GM21367 (cell line): ENCODE data around the gene SYT3.
"Not testable (repeated sequence)": the region's sequence is repeated elsewhere in the genome, so short reads cannot be mapped to it uniquely, and the experiment has no call there.

Experiments
- ATAC-seq: cut with Tn5 transposase; IDR thresholded peaks from one replicate; pipeline ENCODE4 v1.9.1; 2021; ENCODE audit not compliant: unreplicated experiment

Gene SYT3

DNA sequence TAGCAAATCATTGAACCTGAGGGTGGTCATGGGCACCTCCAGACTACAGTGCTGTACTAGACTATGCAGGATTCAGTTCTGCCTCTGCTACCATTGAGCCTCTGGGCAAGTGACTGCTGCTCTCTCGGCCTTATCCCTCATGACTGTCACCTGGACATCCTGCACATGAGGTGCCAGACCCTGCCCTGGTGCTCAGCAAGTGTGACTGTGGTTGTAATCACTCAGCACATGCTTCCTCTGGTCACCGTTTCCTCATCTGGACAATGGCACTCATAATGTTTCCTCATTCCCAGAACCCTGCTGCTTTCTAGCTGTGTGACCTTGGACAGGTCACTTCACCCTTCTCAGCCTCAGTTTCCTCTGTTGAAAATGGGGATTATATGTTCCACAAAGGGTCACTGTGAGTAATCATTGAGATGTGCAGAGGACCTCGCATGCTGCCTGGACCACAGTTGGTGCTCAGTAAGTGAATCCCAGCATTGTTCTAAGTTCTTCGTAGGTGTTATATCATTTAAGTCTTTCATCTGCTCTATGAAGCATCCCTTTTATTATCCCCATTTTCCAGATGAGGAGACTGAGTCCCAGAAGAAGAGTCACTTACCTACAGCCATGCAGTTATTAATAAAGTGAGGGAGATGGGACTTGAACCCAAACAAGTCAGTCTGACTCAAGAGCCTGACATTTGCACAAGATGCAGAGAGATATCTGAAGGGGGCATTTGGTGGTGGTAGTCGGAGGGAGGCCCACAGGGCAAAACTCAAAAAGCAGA is 3.2 kb downstream of the SYT3 start:
- ATAC-seq = no peak

DNA sequence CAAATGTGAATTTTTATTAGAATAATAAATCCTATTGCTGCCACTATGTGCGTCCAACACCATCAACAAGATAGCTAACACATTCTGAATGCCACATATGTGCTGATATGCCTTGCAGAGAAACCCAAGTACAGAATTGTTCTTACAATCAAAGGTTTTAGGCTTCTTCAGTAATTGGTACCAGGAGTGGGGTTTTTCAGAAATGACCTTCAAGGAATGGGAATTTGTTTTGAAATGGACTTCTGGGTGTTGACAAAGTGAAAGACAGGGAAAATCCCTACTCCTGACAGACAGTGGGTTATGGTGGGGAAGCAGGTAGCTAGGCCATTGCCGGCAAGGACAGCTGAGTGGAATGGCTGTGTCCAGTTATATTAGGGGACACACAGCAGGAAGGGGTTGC is 5.7 kb downstream of the SYT3 start:
- ATAC-seq = no peak

DNA sequence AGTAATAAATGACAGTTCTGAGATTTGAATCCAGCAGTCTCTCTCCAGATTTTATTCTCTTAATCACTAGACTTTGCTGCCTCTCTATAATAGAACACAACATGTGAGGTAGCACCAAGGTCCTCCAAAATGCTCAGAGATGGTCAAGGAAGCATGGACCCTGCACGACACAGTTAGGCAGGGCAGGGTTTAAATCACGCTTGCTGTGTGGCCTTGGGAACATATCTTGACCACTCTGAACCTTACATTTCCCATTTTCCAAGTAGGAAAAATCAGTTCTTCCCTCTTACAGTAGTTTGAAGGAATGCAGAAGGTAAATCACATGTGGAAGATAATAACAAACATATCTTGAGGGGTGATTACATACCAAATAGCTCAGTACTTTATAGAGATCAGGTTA is 6.3 kb downstream of the SYT3 start:
- ATAC-seq = no peak

DNA sequence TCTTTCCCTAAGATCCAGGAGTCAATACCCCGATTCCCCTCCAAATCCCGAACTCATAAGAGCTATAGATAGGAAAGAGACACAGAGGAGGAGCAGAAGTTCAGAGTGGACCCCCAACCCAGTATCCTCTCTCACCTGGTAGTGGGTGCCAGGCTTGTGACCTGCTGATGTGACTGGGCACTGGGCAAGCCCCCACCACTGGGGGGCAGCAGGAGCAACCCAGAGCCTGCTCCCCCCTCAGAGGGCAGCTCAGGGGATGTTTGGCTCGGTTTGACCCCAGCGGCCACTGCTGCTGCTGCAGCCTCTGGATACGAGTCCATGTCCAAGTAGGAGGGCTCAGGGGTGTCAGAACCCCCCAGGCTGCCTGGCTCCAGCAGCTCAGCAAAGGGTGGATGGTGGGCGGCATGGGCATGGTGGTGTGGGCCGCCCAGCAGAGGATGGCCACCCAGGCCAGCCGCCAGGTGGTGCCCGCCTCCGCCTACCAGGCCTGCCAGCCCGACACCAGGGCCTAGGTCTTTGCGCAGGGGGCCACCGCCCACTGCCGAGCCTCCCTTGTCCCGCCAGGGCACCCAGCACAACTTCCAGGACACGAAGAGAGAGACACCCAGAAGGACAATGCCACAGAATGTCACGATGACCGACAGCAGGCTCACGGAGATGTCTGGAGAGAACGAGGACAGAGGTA is 7.4 kb downstream of the SYT3 start:
- no peak for ATAC-seq

DNA sequence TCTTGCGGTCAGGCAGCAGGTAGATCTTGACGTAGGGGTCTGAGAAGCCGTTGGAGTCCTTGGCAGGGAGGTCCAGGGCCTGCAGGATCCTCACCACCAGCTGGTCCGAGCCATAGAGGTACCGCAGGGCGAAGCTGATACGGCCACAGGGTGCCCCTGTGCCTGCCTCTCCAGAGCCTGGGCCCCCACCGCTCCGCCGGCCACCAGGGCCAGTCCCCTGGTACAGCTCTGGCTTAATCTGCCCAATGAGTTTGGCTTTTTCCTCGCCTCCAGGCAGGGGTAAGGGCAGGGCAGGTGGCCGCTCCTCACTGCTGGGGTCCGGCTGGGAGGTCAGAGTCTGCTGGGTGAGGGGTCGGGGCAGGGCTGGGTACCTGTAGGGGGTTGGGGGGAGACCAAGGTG is 9.9 kb downstream of the SYT3 start:
- no peak for ATAC-seq

DNA sequence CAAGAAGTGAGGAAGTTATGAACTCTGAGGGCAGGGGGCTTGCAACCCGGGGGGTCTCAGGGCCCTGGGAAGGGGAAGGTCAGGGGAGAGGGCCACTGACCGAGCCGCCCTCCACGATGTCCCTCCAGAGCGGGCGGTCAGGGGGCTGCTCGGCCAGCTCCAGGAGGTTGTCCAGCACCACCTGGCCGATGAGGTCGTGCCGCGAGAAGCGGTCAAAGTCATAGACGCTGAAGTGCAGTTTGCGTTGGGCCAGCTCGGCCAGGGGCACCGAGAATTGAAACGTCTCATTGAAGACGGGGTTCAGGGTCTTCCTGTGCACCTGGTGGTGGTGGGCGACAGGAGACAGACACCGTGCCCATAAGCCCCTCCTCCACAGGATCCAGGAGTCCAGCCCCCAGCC is 10.5 kb downstream of the SYT3 start:
- ATAC-seq = no peak

DNA sequence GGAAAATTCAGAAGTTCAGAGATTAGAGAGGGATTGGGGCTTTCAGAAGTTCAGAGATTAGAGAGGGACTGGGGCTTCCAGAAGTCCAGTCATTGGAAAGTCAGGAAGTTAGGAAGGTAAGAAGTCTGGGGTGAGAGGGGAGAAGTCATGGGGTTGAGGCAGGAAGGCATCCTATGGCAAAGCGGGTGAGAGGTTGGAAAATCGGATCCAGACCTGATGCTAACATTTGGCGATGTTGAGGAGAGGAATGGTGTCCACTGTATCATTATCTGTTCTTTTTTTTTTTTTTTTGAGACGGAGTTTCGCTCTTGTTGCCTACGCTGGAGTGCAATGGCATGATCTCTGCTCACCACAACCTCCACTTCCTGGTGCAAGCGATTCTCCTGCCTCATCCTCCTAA is 11.1 kb downstream of the SYT3 start:
- ATAC-seq = no peak

DNA sequence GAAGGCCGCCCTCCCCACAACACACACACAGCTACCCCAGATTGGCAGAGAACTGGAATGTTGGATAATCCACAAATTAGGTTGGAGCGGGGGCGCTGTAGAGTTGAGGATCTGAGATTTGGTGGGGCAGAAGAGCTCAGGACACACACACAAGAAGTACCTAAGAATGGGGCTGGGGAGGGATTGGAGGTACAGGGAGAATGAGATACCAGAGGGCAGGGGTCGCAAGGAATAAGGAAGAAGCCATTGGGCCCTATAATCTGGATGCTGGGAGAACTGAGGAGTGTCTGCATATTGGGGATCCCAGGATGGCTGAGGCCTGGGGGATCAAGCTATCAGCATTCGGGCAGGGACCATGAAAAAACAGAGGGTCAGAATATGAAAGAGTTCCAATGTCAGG is 11.5 kb downstream of the SYT3 start:
- ATAC-seq = no peak

DNA sequence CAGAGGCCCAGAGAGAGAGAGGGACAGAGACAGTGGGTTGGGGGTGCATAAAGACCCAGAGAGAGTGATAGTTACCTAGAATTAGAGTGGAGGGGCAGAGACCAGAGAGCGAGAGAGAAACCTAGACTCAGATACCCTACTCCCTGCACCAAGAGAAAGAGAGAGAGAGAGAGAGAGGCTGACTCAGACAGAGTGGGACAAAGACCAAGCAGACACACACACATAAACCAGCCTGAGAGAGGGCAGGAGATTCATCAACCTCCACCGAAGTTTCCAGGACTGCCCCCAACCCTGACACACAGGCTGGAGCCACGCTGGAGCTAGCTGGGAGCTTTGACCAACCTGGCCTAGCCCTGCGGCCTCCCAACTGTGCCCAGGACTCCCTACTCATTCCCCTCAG is 12.9 kb downstream of the SYT3 start:
- ATAC-seq = no peak

DNA sequence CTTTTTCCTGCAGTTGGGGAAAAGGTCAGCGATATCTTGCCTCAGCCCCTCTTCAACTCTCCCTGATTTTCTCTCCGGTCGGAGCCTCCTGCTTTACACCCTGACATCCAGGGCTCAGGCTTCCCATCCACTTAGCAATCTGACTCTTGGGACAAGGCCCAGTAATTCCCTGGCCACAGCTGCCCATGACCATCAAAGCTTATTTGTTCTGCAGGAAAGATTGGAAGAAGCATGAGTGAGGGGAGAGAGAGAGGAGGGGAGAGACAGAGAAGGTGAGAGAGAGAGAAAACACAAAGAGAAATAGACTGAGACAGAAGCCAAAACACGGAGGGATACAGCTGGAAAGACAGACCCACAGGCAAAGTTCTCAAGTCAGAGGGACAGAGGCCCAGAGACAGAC is 13.7 kb downstream of the SYT3 start:
- no peak for ATAC-seq

DNA sequence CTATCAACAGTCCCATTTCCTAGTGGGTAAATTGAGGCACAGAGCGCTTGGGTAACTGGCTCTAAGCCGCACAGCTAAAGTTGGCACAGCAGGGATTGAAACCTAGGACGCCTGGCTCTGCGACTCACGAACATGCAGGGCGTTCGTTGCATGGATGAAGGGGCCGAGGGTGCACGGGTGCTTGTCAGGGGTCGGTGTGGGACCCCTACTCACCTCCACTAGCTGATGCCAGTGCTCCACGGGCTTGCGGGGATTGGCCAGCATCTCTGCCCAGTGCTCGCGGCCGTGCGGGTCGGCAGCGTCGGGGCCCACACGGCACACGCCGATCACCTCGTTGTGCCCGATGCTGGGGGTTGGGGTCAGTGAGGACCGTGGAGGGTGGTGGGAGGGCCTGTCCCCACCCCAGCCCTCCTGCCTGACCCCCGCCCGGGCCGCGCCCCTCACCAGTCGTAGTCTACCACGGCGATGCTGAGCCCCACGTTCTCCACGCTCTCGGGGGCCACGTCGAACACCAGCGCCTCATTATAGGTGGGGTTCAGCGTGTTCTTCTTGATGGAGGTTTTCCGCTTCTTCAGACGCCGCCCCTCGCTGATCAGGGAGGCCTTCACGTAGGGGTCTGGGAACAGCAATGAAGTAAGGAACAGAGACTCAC is 14.6 kb downstream of the SYT3 start:
- ATAC-seq = no peak

DNA sequence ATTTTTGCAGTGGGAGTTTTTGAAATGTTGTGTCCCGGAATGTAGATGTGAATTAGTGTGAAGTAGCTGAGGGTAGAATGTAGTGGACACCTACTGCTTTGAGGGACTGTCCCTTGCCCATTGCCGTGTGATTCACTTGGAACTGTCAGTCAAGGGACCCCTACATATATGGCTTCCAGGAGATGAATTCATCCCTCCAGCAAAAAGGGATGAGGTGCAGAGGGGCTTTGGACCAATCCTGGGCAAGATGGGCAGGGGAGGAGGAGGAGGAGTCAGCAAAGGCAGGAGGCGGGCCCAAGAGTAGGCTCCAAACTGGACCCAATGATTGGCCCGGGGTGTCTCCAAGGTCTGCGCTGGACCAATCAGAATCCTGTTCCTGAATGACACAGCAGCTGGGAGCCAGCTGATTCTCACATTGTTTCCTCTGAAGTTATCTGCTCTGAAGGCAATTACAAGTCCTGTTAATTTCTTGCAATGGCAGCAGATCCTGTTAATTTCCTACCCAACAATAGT is 19.2 kb downstream of the SYT3 start:
- not testable (repeated sequence) for ATAC-seq

DNA sequence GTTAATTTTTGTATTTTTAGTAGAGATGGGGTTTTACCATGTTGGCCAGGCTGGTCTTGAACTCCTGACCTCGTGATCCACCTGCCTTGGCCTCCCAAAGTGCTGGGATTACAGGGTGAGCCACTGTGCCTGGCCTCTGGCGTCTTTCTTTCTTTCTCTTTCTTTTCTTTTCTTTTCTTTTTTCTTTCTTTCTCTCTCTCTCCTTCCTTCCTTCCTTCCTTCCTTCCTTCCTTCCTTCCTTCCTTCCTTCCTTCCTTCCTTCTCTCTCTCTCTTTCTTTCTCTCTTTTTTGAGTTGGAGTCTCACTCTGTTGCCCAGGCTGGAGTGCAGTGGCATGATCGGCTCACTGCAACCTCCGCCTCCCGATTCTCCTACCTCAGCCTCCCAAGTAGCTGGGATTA is 20.5 kb downstream of the SYT3 start:
- not testable (repeated sequence) for ATAC-seq

DNA sequence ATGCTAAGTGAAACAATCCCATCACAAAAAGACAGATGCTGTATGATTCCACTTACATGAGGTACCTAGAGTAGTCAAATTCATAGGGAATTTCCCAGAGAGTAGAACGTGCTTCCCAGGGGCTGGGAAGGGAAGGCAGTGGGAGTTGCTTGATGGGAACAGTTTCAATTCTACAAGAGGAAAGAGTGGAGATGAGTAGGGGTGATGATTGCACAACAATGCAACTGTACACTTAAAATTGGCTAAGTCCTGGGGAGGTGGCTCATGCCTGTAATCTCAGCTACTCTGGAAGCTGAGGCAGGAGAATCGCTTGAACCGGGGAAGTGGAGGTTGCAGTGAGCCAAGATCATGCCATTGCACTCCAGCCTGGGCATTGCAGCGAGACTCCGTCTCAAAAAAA is 21.3 kb downstream of the SYT3 start:
- ATAC-seq = not testable (repeated sequence)

DNA sequence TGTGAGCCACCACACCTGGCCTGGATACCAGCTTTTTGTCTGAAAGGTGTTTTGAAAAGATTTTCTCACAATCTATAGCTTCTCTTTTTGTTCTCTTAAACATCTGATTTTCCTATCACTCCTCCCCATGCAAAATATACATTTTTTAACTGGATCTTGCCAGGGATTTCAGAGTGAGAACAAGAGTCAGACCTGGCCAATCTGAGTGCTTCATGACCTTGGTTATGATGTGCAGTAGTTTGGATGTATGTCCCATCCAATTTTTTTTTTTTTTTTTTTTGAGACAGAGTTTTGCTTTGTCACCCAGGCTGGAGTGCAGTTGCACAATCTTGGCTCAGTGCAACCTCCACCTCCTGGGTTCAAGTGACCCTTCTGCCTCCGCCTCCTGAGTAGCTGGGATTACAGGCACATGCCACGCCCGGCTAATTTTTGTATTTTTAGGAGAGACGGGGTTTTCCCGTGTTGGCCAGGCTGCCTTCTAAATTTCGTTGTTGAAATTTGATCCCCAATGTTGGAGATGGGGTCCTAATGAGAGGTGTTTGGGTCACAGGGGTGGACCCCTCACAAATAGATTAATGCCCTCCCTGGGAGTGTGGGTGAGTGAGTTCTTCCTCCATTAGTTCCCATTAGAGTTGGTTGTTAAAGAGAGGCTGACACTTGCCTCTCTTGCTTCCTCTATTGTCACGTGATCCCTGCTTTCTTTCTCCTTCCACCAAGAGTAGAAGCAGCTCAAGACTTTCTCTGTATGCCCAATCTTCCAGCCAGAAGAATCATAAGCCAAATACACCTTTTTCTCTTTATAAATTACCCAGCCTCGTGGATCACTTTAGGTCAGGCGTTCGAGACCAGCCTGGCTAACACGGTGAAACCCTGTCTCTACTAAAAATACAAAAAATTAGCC is 26.9 kb downstream of the SYT3 start:
- not testable (repeated sequence) for ATAC-seq

DNA sequence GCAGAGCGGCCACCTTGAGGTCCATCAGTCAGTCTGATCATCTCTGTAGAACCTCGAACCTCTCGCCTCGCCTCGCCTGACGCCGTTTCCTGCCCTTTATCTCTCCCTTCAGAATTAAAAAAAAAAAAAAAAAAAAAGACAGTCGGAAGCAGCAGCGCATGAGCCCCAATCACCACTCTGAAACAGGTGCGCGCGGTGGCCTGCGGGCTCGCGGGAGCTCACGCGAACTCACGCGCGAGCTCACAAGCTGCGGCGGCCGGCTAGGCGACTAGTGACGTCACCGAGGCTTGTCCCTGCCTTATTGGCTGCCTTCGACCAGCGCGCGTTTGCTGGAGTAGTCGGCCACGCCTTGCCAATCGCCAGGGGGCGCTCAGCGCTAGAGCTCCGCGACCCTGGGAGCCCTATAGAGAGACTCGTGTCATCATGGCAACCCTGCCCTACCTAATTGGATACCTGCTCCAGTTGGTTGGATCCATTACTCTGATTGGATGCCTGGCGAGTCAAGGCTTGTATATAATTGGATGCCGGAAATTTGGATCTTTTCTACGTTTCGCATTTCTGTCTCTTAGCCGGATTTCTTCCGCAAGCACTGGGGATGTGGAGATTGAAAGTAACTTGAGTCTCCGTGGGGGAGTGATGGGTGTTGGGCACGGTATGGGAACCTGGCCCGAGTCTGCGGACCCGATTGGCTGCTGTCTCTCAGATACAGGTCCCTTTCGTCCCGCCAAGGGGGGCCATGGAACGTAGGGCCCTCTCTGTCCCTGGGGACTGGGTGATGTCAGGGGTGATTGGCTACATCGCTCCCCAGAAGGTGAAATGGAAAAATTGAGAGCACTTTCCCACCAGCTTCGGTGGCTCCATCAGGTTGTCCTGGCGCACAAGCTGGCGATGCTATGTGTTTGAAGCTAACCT is 31.6 kb downstream of the SYT3 start:
- ATAC-seq = no peak

DNA sequence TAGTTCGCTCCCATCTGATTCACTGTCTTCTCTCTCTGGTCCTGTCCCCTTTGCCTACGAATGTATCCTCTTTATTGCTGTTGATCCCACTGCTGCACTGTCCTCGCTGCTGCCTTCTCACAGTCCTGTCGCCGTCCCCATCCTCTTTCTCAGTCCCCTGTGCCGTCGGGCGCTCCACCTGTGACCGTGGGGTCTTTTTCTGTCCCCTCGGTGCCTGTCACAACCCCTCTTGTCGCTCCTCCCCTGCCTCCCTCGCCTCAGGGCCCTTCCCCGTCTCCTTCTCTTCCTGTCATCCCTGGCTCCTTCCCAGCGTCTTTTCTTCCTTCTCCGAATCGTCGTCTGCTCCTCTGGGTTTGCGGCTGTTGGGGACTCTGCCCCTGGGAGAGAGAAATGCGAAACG is 32.3 kb downstream of the SYT3 start:
- ATAC-seq = no peak

DNA sequence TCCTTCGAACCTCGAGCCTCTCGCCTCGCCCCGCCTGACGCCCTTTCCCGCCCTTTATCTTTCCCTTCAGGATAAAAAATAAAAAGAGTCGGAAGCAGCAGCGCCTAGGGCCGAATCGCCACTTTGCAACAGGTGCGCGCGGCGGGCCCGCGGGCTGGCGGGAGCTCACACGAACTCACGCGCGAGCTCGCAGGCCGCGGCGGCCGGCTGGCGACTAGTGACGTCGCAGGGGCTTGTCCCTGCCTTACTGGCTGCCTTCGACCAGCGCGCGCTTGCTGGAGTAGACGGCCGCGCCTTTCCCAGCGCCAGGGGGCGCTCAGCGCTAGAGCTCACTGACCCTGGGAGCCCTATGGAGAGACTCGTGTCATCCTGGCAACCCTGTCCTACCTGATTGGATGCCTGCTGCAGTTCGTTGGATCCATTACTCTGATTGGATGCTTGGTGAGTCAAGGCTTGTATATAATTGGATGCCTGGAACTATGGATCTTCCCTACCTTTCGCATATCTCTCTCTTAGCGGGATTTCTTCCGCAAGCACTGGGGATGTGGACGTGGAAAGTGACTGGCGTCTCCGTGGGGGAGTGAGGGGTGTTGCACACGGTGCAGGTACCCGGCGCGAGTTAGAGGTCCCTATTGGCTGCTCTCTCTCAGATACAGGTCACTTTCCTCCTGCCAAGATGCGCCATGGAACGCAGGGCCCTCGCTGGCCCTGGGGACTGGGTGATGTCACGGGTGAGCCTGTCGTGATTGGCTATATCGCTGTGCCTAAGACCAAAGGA is 33.4 kb downstream of the SYT3 start:
- ATAC-seq = not testable (repeated sequence)
